HG03571 (cell line): ENCODE measurements around the gene MAB21L4.

Experiments used
- ATAC-seq: cut with Tn5 transposase; IDR thresholded peaks from one replicate; pipeline ENCODE4 v1.9.1; 2021; ENCODE audit not compliant: unreplicated experiment

Gene MAB21L4

DNA sequence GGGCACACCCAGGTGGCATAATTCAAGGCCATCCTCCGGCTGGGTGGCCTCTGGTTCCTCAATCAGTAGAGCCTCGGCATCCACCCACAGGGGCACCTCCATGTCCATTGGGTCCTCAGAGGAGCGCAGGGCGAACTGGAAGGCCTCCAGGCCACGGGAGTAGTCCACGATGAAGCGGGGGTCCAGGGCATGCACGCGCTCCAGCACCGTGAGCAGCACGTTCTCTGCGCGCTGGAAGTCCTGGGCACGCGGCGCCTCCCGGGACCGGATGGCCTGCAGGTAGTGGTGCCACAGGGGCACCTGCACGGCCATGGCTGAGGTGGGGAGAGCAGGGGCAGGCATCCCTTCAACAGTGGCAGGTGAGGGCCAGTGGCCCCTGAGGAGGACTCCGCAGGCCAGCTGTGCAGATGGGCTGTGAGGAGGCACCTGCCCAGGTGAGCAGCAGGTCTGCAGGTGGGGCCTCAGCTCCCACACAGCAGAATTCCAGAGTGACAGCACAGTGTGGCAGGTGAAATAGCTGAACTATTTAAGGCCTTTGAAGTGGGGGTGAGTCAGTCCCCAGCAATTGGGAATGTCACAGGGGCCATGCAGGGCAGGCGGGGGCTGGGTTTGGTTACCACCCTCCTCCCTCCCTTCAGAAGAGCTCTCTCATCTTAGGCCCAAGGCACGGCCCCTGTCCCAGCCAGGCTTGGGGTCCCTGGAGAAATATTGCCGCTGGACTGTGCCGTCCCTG is at the start of gene MAB21L4:
Gene MAB21L4 (minus strand): TSS at position 501 of the 733 bp plus-strand sequence. CDS start 159 bp downstream, at position 342.
- no peak for ATAC-seq

DNA sequence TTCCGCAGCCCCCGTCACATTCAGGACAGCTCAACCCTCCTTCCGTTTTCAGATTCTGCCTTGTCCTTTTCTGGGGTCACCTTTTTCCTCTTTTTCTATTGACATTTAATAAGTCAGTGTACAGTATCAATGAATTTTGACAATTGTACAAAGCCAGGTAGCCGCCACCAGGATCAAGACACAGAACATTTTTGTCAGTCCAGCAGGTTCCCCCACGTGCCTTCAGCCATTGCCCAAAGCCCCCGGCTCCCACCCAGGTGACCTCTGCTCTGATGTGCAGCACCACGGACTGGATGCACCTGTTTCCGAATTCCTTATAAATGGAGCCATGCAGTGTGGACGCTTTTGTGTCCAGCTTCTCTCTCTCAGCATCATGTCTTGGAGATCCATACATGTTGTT is 40.1 kb upstream of the MAB21L4 start:
- no peak for ATAC-seq

DNA sequence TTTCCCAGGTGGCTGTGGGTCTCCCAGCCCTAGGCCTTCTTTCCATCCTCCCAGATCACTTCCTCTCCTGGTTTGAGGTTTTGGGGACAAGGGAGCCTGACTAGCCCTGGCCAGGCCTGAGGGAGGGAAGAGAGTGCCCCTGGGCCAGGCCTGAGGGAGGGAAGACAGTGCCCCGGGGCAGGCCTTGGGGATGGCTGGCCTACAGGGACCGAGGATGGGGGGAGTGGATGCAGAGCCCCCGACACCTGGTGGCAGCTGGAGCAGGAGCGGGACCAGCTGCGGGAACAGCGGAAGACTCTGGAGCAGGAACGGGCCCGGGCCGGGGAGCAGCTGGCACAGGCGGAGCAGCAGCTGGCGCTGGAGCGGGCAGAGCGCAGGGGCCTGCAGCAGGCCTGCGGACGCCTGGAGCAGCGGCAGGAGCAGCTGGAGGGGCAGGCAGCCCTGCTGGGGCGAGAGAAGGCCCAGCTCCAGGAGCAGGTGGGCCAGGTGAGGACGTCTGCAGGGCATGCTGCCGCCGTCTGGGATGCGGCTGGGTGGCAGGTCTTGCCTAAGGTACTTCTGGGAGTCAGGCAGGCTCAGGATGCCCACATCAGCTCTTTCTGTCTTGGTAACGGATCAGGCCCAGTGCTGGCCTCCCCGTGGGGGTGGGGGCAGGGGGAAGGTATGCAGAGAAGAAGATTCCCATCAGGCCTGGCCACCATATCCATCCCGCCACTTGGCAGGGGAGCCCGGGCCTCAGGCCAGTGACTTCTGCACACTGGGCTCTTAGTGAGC is 39.3 kb upstream of the MAB21L4 start:
- no peak for ATAC-seq

DNA sequence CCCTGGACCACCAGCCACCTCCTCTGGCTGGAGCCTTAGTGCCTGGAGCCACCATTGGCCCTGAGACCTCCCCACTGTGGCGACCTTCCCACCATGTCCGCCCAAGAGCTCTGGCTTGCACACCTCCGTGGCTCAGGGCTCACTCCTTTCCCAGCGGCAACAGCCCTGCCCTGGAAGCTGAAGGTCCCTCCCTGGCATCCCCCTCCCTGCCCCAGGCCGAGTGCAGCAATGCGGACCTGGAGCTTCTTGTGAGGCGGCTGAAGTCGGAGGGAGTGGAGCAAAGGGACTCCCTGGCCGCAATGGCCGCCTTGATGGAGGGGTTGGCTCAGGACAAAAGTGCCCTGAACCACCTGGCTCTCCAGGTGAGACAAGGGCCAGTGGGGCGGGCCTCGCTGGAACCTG is 38.7 kb upstream of the MAB21L4 start:
- ATAC-seq = no peak

DNA sequence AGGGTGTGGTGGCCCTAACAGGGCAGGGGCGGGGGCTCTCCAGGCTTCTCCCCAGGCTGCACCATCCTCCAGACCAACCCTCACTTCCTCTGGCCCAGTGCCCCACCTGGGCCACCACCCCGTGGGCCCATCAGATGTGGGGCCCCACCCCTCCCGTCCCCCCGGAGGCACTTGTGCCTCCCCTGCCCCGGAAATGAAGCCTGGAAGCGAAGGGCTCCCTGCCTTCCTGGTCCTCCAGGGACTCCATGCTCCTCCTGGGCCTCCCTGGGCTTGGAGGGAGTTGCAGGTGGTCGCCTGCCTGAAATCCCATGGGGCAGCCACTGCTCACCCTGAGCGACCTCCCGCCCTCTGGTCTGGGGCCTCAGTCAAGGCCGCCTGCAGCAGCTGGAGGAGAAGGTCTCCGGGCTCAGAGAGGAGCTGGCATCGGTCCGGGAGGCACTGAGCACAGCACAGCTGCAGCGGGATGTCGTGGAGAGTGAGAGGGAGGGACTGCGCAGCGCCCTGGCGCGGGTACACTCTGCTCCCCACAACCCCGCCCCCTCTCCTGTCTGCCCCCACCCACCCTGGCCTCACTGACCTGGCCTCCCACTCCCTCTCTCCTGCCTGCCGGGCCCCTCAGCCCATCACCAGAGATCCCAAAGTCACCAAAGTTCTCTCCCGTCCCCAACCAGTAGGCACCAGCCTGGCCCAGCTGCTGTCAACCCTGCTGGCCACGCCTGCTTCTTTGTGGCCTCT is 38.2 kb upstream of the MAB21L4 start:
- no peak for ATAC-seq

DNA sequence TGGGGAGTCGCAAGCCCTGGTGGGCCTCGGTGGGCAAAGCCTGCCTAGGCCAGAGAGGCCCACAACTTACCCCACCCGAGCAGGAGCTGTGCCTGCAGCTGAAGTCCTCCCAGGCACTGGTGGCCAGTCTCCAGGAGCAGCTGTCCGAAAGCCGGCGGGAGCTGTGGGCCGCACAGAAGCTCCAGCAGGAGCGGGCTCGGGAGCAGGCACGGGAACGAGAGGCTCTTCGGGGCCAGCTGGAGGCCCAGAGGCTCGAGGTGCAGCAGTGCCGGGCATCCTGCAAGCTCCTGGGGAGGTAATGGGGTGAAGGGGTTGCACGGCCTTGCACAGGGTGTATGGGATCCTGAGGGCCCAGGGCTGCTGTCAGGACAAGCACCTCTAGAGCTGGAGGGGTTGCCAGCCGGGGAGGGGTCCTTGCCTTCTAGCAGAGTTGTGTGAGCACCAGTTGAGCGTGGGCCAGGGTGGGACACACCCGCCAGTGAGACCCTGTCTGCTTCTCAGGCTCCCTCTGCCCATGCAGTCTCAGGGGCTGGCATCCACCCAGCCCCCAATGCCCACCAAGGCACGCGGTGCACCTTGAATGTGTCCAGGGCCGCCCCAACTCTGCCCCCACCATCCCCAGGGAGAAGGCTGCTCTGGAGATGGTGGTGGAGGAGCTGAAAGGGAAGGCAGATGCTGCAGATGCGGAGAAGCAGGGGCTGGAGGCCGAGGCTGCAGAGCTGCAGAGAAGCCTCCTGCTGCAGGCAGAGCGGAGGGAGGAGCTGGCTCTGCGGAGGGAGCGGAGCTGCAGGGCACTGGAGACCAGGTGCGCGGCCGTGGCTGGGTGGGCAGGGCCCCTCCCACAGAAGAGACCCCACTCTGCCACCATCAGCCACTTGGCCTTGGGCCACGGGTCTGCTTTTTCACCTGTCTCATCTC is 37.4 kb upstream of the MAB21L4 start:
- ATAC-seq = no peak

DNA sequence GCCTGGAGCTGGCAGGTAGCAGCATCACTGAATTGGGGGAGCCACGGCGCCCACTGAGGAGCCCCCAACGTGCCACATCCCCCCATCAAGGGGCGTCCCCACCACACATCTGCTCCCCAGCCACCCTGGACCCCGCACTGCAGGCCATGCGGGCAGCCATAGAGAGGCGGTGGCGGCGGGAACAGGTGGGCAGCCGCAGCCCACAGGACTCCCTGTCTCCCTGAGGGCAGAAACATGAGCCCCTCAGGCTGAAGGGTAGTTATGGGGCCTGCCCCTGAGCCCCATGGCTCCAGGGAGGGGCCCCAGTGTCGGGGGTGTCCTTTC is 36.7 kb upstream of the MAB21L4 start:
- no peak for ATAC-seq

DNA sequence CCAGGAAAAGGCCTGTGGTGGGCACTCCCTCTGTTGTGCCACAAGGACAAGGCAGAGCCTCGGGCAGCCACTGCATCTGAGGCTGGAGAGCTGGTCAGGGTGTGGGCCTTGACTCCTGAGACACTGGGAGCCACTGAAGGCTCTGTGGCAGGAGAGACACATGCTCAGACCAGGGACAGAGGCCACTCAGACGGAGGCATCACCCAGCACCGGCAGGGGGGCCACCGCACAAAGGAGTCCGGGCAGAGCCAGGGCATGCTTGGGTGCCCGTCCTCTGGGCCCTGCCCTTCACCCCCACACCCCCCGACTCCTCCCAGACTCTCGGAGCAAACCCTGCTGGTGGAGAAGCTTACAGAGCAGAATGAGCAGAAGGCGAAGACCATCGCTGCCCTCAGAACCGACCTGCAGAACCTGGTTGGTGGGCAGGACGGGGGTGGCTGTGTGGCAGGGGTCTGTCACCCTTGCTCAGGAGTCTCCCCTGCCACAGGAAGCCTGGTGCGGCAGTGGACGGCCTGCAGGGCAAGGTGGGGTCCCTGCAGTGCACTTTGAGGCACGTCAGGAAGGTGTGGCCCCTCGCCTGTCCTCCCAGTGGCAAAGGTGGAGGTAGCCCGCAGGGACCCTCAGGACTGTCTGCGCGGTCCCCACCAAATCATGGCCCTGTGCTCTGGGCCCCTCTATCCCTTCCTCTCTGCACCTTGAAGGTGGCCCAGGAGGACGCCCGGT is 36.2 kb upstream of the MAB21L4 start:
- no peak for ATAC-seq

DNA sequence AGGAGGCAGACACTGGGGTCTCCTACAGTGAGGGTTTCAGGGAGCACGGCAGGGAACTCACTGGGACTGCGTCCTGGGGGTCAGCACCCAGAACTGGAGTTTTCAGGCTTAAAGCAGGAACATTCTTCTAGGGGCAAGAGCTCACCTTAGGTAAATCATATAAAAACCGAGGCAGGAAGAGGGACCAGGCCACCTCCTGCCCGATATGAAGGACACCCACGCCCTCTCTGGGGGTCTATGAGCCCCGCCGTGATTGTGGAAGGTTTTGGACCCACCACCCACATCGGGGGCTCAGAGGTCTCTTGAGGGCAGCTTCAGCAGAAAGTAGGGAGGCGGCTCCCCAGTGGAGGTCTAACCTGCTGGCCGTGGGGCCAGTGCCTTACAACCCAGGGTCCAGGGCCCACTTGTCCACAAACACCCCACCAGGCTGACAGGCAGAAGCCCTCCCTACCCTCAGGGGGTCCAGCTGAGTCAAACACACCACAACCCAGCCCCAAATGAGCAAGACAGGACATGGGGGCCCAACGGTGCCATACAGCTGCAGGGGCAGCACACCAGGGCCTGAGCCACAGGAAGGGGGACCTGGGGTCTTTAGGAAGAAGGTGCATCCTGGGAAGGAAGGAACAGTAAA is 35.5 kb upstream of the MAB21L4 start:
- no peak for ATAC-seq

DNA sequence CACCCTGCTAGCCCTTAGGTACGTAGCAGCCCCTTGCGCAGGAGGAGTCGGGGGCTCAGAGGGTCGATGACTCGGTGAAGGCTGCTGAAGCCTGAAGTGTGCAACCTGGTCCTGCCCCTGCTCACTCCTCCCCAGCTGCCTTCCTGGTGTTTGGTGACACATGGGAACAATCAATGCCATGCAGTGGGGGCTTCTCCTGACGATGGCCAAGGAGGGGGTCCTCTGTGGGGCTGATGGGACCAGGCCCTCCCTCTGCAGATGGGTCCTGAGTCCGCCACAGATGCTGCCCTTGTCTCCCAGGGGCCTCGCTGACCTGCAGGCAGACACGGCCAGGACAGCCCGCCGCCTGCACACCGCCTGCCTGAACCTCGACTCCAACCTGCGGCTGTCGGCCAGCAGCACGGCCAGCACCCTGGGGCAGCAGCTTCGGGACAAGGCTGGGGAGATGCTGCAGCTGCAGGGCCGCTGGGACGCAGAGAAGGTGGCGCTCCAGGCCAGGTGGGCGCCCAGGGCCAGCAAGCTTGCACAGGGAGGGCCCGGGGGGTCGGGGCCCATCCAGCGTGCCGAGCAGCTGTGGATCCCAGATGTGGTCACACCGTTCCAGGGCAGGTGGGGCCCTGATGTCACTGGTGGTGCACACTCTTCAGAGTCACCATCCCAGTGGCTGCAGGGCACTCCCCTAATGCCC is 34.8 kb upstream of the MAB21L4 start:
- ATAC-seq = no peak

DNA sequence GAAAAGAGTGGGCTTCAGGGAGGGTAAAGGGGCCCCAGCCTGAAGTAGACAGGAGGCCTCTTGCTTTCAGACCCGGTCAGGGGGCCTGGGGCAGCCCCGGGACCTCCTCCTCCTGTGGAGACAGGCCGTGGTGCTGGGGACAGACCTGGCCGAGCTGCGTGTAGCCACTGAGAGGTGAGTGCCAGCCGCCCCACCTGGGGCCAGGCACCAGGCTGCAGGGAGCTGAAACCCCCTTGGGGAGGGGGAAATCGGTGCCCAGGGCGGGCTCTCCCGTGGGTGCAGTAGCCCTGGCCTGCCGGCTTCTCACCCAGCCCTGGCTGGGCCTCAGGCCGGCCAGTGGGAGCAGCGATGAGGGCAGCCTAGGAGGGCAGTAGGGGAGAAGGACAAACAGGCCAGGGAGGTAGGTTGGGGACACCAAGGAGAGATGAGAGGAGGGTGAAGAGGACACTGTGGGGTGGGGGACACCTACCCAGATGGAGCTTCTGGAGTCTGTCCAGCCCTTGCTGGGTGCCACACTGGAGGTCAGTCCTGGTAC is 34.2 kb upstream of the MAB21L4 start:
- no peak for ATAC-seq

DNA sequence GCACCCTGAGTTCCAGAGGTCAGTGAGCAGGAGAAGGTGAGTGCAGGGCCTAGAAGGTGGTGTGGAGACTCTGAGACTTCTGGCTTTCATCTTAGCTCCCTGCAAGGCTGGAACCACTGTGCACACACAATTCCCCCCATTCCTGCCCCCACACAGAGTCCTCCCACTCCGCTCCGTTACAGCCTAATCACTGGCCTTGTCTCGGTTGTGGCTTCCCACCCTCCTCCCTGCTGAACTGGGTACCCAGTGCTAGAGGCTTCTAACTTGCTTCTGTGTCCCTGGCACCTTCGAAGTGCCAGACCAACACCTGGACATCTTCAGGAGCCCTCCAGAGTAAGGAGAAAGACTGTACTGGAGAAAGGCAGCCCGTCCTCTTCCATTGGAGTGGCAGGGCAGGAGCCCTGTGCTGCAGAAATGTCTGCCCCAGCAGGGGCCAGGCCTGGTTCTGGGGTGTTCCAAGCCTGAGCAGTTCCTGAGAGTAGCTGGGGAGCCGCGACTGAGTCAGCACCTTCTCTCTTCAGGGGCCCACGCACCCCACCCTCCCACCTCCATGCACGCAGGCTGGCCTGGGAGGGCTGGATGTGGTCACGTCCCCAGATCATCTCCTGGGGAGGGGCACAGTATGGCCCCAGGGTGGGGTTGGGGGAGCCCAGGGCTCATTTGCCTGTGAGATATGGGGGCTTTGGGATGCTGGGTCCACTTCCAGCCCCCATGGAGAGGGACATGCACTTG is 33.6 kb upstream of the MAB21L4 start:
- no peak for ATAC-seq

DNA sequence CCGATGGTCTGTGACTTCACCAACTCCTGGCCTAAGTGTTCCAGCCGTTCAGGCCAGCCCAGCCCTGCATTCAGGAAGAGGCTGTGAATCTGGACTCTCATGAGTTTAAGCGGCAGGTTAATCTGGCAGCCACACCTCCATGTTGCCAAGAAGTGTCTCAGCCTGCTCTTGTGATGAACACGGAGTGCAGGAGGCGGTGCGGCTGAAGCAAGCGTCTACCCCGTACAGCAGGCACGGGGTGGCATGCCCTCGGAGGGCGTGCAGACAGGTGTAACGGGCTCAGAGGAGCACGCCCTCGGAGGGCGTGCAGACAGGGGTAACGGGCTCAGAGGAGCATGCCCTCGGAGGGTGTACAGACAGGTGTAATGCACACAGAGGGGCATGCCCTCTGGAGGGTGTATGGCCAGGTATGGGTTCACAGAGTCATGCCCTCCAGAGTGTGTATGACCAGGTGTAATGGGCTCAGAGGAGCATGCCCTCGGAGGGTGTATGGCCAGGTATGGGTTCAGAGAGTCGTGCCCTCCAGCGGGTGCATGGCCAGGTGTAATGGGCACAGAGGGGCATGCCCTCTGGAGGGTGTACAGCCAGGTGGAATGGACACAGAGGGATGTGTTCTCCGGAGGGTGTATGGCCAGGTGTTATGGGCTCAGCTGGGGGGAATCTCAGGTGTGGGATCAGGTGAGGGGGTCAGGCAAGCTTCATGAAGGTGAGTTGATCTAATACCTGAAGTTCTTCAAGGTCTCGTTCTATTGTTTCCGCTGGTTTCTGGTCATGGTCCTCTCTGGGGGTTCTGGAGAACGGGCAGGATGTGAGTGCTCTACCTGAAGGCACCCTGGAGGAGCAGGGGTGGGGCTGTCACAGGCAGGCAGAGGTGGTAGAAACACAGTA is 32.8 kb upstream of the MAB21L4 start:
- no peak for ATAC-seq

DNA sequence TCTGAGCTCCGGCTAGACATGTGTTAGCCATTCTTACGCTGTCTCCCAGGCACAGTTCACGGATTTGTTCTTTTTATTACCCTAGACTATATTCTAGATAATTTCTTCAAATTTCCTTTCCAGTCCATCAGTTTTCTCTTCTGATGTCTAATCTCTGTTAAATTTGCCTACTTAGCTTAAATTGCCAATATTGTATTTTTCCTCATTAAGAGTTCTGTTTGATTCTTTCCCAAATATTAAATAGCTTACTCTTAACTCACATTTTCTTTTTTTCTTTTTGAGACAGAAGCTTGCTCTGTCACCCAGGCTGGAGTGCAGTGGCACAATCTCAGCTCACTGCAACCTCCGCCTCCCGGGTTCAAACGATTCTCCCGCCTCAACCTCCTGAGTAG is 31.4 kb upstream of the MAB21L4 start:
- ATAC-seq = no peak

DNA sequence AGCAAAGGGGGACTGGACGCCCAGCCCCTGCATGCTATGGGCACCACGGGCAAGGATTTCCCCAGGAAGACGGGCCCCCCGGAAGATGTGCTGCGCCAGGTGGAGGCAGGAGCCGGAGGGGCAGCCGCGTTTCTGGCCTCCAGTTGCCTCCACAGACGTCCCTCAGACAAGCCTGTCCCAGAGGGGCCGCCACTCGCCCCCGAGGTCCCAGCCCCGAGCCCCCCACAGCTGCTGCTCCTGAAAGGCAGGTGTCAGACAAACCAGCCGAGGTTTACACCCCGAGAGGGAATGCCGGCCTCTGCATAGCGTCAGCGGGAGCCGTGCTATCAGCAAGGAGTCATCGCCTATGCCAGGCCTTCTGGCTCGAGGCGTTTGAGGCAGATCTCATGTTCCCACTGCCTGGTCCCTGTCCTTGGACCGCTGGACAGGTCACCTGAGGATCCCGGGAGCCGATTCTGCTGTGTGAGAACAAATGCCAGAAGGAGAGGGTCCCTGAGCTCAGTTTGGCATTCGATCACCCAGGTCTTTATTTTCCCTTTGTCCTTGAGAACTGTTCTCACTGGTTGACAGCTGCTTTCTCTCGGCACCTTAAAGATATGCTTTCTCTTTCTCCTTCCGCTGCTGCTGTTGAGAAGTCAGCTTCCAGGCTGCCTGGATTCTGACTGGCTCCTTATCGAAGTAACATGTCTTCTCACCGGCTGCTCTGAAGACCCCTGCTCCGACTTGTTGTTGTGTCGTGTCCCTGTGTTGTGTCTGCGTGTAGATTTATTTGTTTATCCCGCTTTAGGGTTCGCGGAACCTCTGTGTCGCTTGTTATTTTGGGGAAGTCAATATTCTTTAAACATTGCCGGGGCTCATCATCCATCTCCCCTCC is 30.8 kb upstream of the MAB21L4 start:
- no peak for ATAC-seq
